ENCODE results near the gene NCOA4.
"Not testable (repeated sequence)": the region's sequence is repeated elsewhere in the genome, so short reads cannot be mapped to it uniquely, and the experiment has no call there.

NCOA4 gene

GRCh38 chr10:46060706-46061105, 30.3 kb upstream of the NCOA4 start:
- peaks cover 8% of the 10 kb centered on the region; the same call in 1 of the 2 replicates for H3K9me3 ChIP-seq (ENCODE audit: insufficient read depth, low read length)
- H3K36me3 ChIP-seq (ENCODE audit: insufficient read depth, insufficient read length, low read length) = no peaks in the 10 kb centered on the region
- H3K4me3 ChIP-seq (ENCODE audit: insufficient read length, low read depth) = no peak overlapping the region
- no peak overlapping the region for H3K9ac ChIP-seq (ENCODE audit: insufficient read length, low read depth)
- H3K27me3 ChIP-seq (ENCODE audit: insufficient read depth, insufficient read length) = no peaks in the 10 kb centered on the region
- H3K4me1 ChIP-seq (ENCODE audit: insufficient read depth, insufficient read length) = no peaks in the 10 kb centered on the region
- DNase-seq (ENCODE audit: low read depth, low spot score) = no peak
- TF ChIP-seq SUZ12 (IDR thresholded peaks at IDR 0.05; ENCODE audit: extremely low read depth, insufficient read depth, insufficient read length) (no peak), ZNF274 (IDR thresholded peaks at IDR 0.05; ENCODE audit: low read depth, low read length) (no peak), YY1 (IDR thresholded peaks at IDR 0.05; ENCODE audit: insufficient read depth, insufficient read length) (no peak)

GRCh38 chr10:46057927-46058326, 27.5 kb upstream of the NCOA4 start:
- not testable (repeated sequence) for H3K27me3 ChIP-seq (ENCODE audit: insufficient read depth, insufficient read length); H3K9ac ChIP-seq (ENCODE audit: insufficient read length, low read depth); H3K4me3 ChIP-seq (ENCODE audit: insufficient read length, low read depth); H3K4me1 ChIP-seq (ENCODE audit: insufficient read depth, insufficient read length); H3K36me3 ChIP-seq (ENCODE audit: insufficient read depth, insufficient read length, low read length); DNase-seq (ENCODE audit: low read depth, low spot score); H3K9me3 ChIP-seq (ENCODE audit: insufficient read depth, low read length)

- Histone ChIP-seq H3K4me1 (ENCODE audit: insufficient read depth, insufficient read length) (peaks cover 7% of the 10 kb centered on the region), H3K36me3 (ENCODE audit: insufficient read depth, insufficient read length, low read length) (no peaks in the 10 kb centered on the region), H3K4me3 (ENCODE audit: insufficient read length, low read depth) (no peak overlapping the region), H3K9ac (ENCODE audit: insufficient read length, low read depth) (no peak overlapping the region), H3K9me3 (ENCODE audit: insufficient read depth, low read length) (peaks cover 8% of the 10 kb centered on the region; the same call in 1 of the 2 replicates), H3K27me3 (ENCODE audit: insufficient read depth, insufficient read length) (no peaks in the 10 kb centered on the region)
- no peak for DNase-seq (ENCODE audit: low read depth, low spot score)
- TF ChIP-seq YY1 (IDR thresholded peaks at IDR 0.05; ENCODE audit: insufficient read depth, insufficient read length) (no peak), ZNF274 (IDR thresholded peaks at IDR 0.05; ENCODE audit: low read depth, low read length) (no peak), SUZ12 (IDR thresholded peaks at IDR 0.05; ENCODE audit: extremely low read depth, insufficient read depth, insufficient read length) (no peak)
These were observed 26.6 kb upstream of the NCOA4 start for GRCh38 chr10:46057038-46057437.

- Histone ChIP-seq H3K9ac (ENCODE audit: insufficient read length, low read depth) (no peak overlapping the region), H3K4me1 (ENCODE audit: insufficient read depth, insufficient read length) (peaks cover 7% of the 10 kb centered on the region), H3K27me3 (ENCODE audit: insufficient read depth, insufficient read length) (no peaks in the 10 kb centered on the region), H3K36me3 (ENCODE audit: insufficient read depth, insufficient read length, low read length) (no peaks in the 10 kb centered on the region), H3K9me3 (ENCODE audit: insufficient read depth, low read length) (peaks cover 8% of the 10 kb centered on the region; the same call in 1 of the 2 replicates), H3K4me3 (ENCODE audit: insufficient read length, low read depth) (no peak overlapping the region)
- TF ChIP-seq SUZ12 (IDR thresholded peaks at IDR 0.05; ENCODE audit: extremely low read depth, insufficient read depth, insufficient read length) = no peak
- TF ChIP-seq ZNF274 (IDR thresholded peaks at IDR 0.05; ENCODE audit: low read depth, low read length) = no peak
- TF ChIP-seq YY1 (IDR thresholded peaks at IDR 0.05; ENCODE audit: insufficient read depth, insufficient read length) = no peak
- no peak for DNase-seq (ENCODE audit: low read depth, low spot score)
These were observed 25.3 kb upstream of the NCOA4 start for GRCh38 chr10:46055771-46056170.

- Histone ChIP-seq H3K4me1 (ENCODE audit: insufficient read depth, insufficient read length) (peaks cover 7% of the 10 kb centered on the region), H3K27me3 (ENCODE audit: insufficient read depth, insufficient read length) (no peaks in the 10 kb centered on the region), H3K36me3 (ENCODE audit: insufficient read depth, insufficient read length, low read length) (no peaks in the 10 kb centered on the region), H3K4me3 (ENCODE audit: insufficient read length, low read depth) (no peak overlapping the region), H3K9me3 (ENCODE audit: insufficient read depth, low read length) (peaks cover 8% of the 10 kb centered on the region; the same call in 1 of the 2 replicates), H3K9ac (ENCODE audit: insufficient read length, low read depth) (no peak overlapping the region)
- TF ChIP-seq YY1 (IDR thresholded peaks at IDR 0.05; ENCODE audit: insufficient read depth, insufficient read length) = no peak
- no peak for TF ChIP-seq ZNF274 (IDR thresholded peaks at IDR 0.05; ENCODE audit: low read depth, low read length)
- no peak for TF ChIP-seq SUZ12 (IDR thresholded peaks at IDR 0.05; ENCODE audit: extremely low read depth, insufficient read depth, insufficient read length)
- DNase-seq (ENCODE audit: low read depth, low spot score) = no peak
These were observed 23.4 kb upstream of the NCOA4 start for GRCh38 chr10:46053534-46054434.

GRCh38 chr10:46052791-46053375, 22.5 kb upstream of the NCOA4 start:
- peaks cover 7% of the 10 kb centered on the region for H3K4me1 ChIP-seq (ENCODE audit: insufficient read depth, insufficient read length)
- peaks cover 8% of the 10 kb centered on the region; the same call in 1 of the 2 replicates for H3K9me3 ChIP-seq (ENCODE audit: insufficient read depth, low read length)
- no peaks in the 10 kb centered on the region for H3K36me3 ChIP-seq (ENCODE audit: insufficient read depth, insufficient read length, low read length)
- no peak overlapping the region for H3K4me3 ChIP-seq (ENCODE audit: insufficient read length, low read depth)
- TF ChIP-seq YY1 (IDR thresholded peaks at IDR 0.05; ENCODE audit: insufficient read depth, insufficient read length) (no peak), SUZ12 (IDR thresholded peaks at IDR 0.05; ENCODE audit: extremely low read depth, insufficient read depth, insufficient read length) (no peak), ZNF274 (IDR thresholded peaks at IDR 0.05; ENCODE audit: low read depth, low read length) (no peak)
- no peak for DNase-seq (ENCODE audit: low read depth, low spot score)
- H3K9ac ChIP-seq (ENCODE audit: insufficient read length, low read depth) = no peak overlapping the region
- H3K27me3 ChIP-seq (ENCODE audit: insufficient read depth, insufficient read length) = no peaks in the 10 kb centered on the region

GRCh38 chr10:46052057-46052790, 21.8 kb upstream of the NCOA4 start:
- TF ChIP-seq SUZ12 (IDR thresholded peaks at IDR 0.05; ENCODE audit: extremely low read depth, insufficient read depth, insufficient read length) (no peak), YY1 (IDR thresholded peaks at IDR 0.05; ENCODE audit: insufficient read depth, insufficient read length) (no peak), ZNF274 (IDR thresholded peaks at IDR 0.05; ENCODE audit: low read depth, low read length) (no peak)
- Histone ChIP-seq H3K36me3 (ENCODE audit: insufficient read depth, insufficient read length, low read length) (no peaks in the 10 kb centered on the region), H3K4me3 (ENCODE audit: insufficient read length, low read depth) (no peak overlapping the region), H3K4me1 (ENCODE audit: insufficient read depth, insufficient read length) (peaks cover 7% of the 10 kb centered on the region), H3K9ac (ENCODE audit: insufficient read length, low read depth) (no peak overlapping the region), H3K27me3 (ENCODE audit: insufficient read depth, insufficient read length) (no peaks in the 10 kb centered on the region), H3K9me3 (ENCODE audit: insufficient read depth, low read length) (0 out of 2 replicates have a peak, but pooled peaks cover 4% of the 10 kb centered on the region)
- DNase-seq (ENCODE audit: low read depth, low spot score) = no peak

Data from NT2/D1 (cell line).